Endothelial cell of umbilical vein (primary cell): ENCODE measurements around the gene LINC00632.

Source experiments
- EZH2 ChIP-seq: IDR thresholded peaks from 2 replicates; pipeline ENCODE4 v1.6.1; 2012; ENCODE audit warnings: borderline replicate concordance, low read depth, mild to moderate bottlenecking, moderate library complexity, low read length, inconsistent platforms; ENCODE audit not compliant: severe bottlenecking
- FOS ChIP-seq: IDR thresholded peaks from 2 replicates; pipeline ENCODE4 v1.6.1; 2011; ENCODE audit warnings: mild to moderate bottlenecking, low read length, moderate library complexity, borderline replicate concordance; ENCODE audit not compliant: insufficient read depth
- JUN ChIP-seq: IDR thresholded peaks from 2 replicates; pipeline ENCODE4 v1.6.1; 2011; ENCODE audit warnings: borderline replicate concordance, low read depth; ENCODE audit not compliant: insufficient read length, insufficient read depth
- MYC ChIP-seq: IDR thresholded peaks from one replicate; pipeline ENCODE4 v1.6.1; 2011; ENCODE audit warnings: mild to moderate bottlenecking, low read depth, low read length
- POLR2A ChIP-seq: IDR thresholded peaks from 2 replicates; pipeline ENCODE4 v1.6.1; 2012; ENCODE audit warnings: low read depth, mild to moderate bottlenecking, control low read depth, low read length
- POLR2AphosphoS5 ChIP-seq: IDR thresholded peaks from 2 replicates; pipeline ENCODE4 v1.6.1; 2012; ENCODE audit warnings: low read depth, mild to moderate bottlenecking, control low read depth, low read length, moderate library complexity; ENCODE audit not compliant: insufficient read depth
- TF ChIP-seq, protein P1 (sequence below), 2 donors: IDR thresholded peaks; 1 replicate in 1 of 2; 2 replicates in 1 of 2; pipeline ENCODE4 v1.5.1; 2011; ENCODE audit warnings: low read length in 2 of 2, mild to moderate bottlenecking in 2 of 2, moderate library complexity in 2 of 2, control low read depth in 1 of 2, inconsistent platforms in 1 of 2, low read depth in 1 of 2; ENCODE audit not compliant: insufficient read depth in 1 of 2; ENCODE audit errors: extremely low read depth in 1 of 2
- TF ChIP-seq, protein P2 (sequence below): IDR thresholded peaks from 2 replicates; pipeline ENCODE4 v1.6.1; 2011; ENCODE audit not compliant: insufficient read depth, insufficient read length

DNA sequence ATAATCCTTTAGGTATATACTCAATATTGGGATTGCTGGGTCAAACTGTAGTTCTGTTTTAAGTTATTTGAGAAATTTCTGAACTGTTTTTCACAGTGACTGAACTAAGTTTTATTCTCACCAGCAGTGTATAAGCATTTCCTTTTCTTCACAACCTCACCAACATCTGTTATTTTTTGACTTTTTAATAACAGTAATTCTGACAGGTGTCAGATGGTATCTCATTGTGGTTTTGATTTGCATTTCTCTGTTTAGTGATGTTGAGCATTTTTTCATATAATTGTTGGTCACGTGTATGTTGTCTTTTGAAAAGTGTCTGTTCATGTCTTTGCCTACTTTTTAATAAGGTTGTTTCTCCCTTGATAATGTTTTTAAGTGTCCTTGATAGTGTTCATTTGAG lies 112.6 kb downstream of the LINC00632 start:
- TF ChIP-seq EZH2 (no peak), POLR2A (no peak), FOS (no peak), POLR2AphosphoS5 (no peak), JUN (no peak), MYC (no peak)
- TF ChIP-seq, protein P1, sequence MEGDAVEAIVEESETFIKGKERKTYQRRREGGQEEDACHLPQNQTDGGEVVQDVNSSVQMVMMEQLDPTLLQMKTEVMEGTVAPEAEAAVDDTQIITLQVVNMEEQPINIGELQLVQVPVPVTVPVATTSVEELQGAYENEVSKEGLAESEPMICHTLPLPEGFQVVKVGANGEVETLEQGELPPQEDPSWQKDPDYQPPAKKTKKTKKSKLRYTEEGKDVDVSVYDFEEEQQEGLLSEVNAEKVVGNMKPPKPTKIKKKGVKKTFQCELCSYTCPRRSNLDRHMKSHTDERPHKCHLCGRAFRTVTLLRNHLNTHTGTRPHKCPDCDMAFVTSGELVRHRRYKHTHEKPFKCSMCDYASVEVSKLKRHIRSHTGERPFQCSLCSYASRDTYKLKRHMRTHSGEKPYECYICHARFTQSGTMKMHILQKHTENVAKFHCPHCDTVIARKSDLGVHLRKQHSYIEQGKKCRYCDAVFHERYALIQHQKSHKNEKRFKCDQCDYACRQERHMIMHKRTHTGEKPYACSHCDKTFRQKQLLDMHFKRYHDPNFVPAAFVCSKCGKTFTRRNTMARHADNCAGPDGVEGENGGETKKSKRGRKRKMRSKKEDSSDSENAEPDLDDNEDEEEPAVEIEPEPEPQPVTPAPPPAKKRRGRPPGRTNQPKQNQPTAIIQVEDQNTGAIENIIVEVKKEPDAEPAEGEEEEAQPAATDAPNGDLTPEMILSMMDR (IDR thresholded peaks at IDR 0.05; ENCODE audit: extremely low read depth in 1 of 2, insufficient read depth in 1 of 2, low read depth in 1 of 2, low read length in 2 of 2) = no peak
- TF ChIP-seq, protein P2, sequence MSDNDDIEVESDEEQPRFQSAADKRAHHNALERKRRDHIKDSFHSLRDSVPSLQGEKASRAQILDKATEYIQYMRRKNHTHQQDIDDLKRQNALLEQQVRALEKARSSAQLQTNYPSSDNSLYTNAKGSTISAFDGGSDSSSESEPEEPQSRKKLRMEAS = no peak
